Ovary (tissue), 9 donors: ENCODE data around the gene TRIP13. TPM values are rescaled to one million over a fixed set of nuclear protein-coding genes. Genes with fewer than 3 reads are reported as not detected.
A peak's percentile ranks its signal among the peaks of the same experiment; 100 is the strongest.

Experiments
- DNase-seq, 5 donors: peaks; one replicate each; pipeline ENCODE4 v3.0.0-alpha.2; 2019 to 2020
- H3K27ac ChIP-seq, 2 donors: fragments of 200-600 bp; one replicate each; pipeline versions ENCODE4 v1.5.1 to v1.8.0; 2019 to 2022
- H3K27me3 ChIP-seq: fragments of 200-600 bp; one replicate; pipeline ENCODE4 v1.8.0; 2022
- H3K36me3 ChIP-seq: fragments of 200-600 bp; sonication (generic); one replicate; pipeline ENCODE4 v1.5.1; 2019
- H3K4me1 ChIP-seq: one replicate; pipeline ENCODE4 v1.8.1; 2013; ENCODE audit warnings: mild to moderate bottlenecking, moderate library complexity; ENCODE audit not compliant: insufficient read depth
- H3K4me3 ChIP-seq: fragments of 200-600 bp; sonication (generic); one replicate; pipeline ENCODE4 v1.5.1; 2017
- H3K9me3 ChIP-seq, 2 donors: fragments of 200-600 bp in 1 of 2; sonication (generic) in 1 of 2; one replicate each; pipeline versions ENCODE4 v1.5.1 to v1.8.1; 2013 to 2019; ENCODE audit warnings: mild to moderate bottlenecking in 1 of 2, moderate library complexity in 1 of 2
- CTCF ChIP-seq, 3 donors: fragments of 450-650 bp in 2 of 3; fragments of 200-600 bp in 1 of 3; IDR thresholded peaks; one replicate each; pipeline versions ENCODE4 v1.5.1 to v1.8.0; 2016 to 2022; ENCODE audit warnings: antibody characterized with exemption in 3 of 3, mild to moderate bottlenecking in 1 of 3
- EP300 ChIP-seq: sonication (generic); formaldehyde crosslinking; IDR thresholded peaks from one replicate; pipeline ENCODE4 v1.6.1; 2017; ENCODE audit warnings: antibody characterized with exemption
- POLR2A ChIP-seq: fragments of 450-650 bp; IDR thresholded peaks from one replicate; pipeline ENCODE4 v1.6.1; 2017; ENCODE audit warnings: antibody characterized with exemption, mild to moderate bottlenecking, moderate library complexity
- WGBS, 3 donors: extraction: QIAGEN DNeasy Blood & Tissue Kit in 1 of 3; methylation state at CpG; one replicate each; pipeline versions ENCODE4 v1.1.5 to v1.1.7; 2013 to 2017; 5-methylcytosine and 5-hydroxymethylcytosine counted together
- intact Hi-C, 4 donors: fragments of 100-400 bp; cut with DNase I; formaldehyde crosslinking; loops; one replicate each; pipeline versions ENCODE4 v1.11.0 to v1.15.1; 2022 to 2023
- polyA plus RNA-seq, 2 donors: library from polyadenylated mRNA; stranded (reverse); fragments of 200-250 nt in 1 of 2; fragments of 350-450 nt in 1 of 2; fragmentation: Illumina TruSeq in 1 of 2; extraction: RNeasy Lipid Tissue Mini Kit (QIAGEN cat#74804) in 1 of 2; gene quantifications; one replicate each; pipeline ENCODE4 v1.2.3, GENCODE V29; 2013 to 2014
- total RNA-seq, 7 donors: library from RNA; depleted of rRNA in 2 of 7; stranded (reverse); fragments of >200 nt in 2 of 7; fragmentation: NEBNext Ultra II Directional in 3 of 7; extraction: Animal tissue kit (Norgen Biotek cat#: 25700) in 3 of 7; gene quantifications; one replicate each; pipeline versions ENCODE4 v1.1.0 to v1.2.4, GENCODE V29; 2016 to 2023
- donor health status: DM: no; HTN: no; CAD: no; lungs with moderate emphysema.
- donor health status: DM: no; HTN: no; CAD: no.
- donor health status: Bipolar disorder and iron deficiency.
- donor health status: DM: yes; HTN: yes; CAD: no.
- donor health status: DM: no; HTN: no; CAD: no.
- donor health status: DM: yes; HTN: yes; CAD: no.

The TRIP13 gene
- total and polyA plus RNA-seq, 9 donors, result 1.3 to 3.9 (median 2.0) TPM

GRCh38 chr5:886716-887325 is 5.9 kb upstream of the TRIP13 start:
- Histone ChIP-seq H3K4me3 (no peak overlapping the region), H3K9me3 (no peaks in the 10 kb centered on the region), H3K4me1 (no peaks in the 10 kb centered on the region), H3K27ac (no peak overlapping the region), H3K36me3 (no peaks in the 10 kb centered on the region), H3K27me3 (no peaks in the 10 kb centered on the region)
- peak in 1 of 5 donors; percentile 15 for DNase-seq
- WGBS, 3 donors, result 87 to 89% (median 87%) methylated on average over 26 of the region's 26 CpGs
- intact Hi-C loops, result no loop called here
- TF ChIP-seq EP300, result no peak
- TF ChIP-seq CTCF (IDR thresholded peaks at IDR 0.05), result no peak
- no peak for TF ChIP-seq POLR2A

- Histone ChIP-seq H3K4me3 (no peak overlapping the region), H3K4me1 (peaks cover 3% of the 10 kb centered on the region), H3K36me3 (no peaks in the 10 kb centered on the region), H3K27ac (no peak overlapping the region), H3K9me3 (no peaks in the 10 kb centered on the region), H3K27me3 (no peaks in the 10 kb centered on the region)
- no peak for TF ChIP-seq CTCF (IDR thresholded peaks at IDR 0.05)
- TF ChIP-seq POLR2A, result no peak
- TF ChIP-seq EP300, result no peak
- peak in 1 of 5 donors; percentile 10 for DNase-seq
- 78 to 84% (median 81%) methylated on average over 14 of the region's 14 CpGs for WGBS, 3 donors
- intact Hi-C loops, result no loop called here
Measured at GRCh38 chr5:887947-888637, 4.6 kb upstream of the TRIP13 start.

GRCh38 chr5:888638-889035 is 4.0 kb upstream of the TRIP13 start:
- H3K27me3 ChIP-seq, result no peaks in the 10 kb centered on the region
- no peak overlapping the region for H3K27ac ChIP-seq
- H3K4me1 ChIP-seq, result peaks cover 9% of the 10 kb centered on the region
- no peak overlapping the region for H3K4me3 ChIP-seq
- 91 to 92% (median 91%) methylated on average over 11 of the region's 11 CpGs for WGBS, 3 donors
- H3K9me3 ChIP-seq, result no peaks in the 10 kb centered on the region
- no peaks in the 10 kb centered on the region for H3K36me3 ChIP-seq
- intact Hi-C loops, result no loop called here
- no peak for DNase-seq
- no peak for TF ChIP-seq CTCF (IDR thresholded peaks at IDR 0.05)
- TF ChIP-seq POLR2A, result no peak
- TF ChIP-seq EP300, result no peak

- TF ChIP-seq EP300 (no peak), POLR2A (no peak), CTCF (IDR thresholded peaks at IDR 0.05) (no peak)
- H3K27me3 ChIP-seq, result no peaks in the 10 kb centered on the region
- DNase-seq, result peak in 1 of 5 donors; percentile 5
- H3K36me3 ChIP-seq, result no peaks in the 10 kb centered on the region
- 85 to 94% (median 92%) methylated on average over 15 of the region's 15 CpGs for WGBS, 3 donors
- no peaks in the 10 kb centered on the region for H3K9me3 ChIP-seq
- H3K27ac ChIP-seq, result no peak overlapping the region
- no peak overlapping the region for H3K4me3 ChIP-seq
- intact Hi-C loops, result no loop called here
- peaks cover 9% of the 10 kb centered on the region for H3K4me1 ChIP-seq
Measured at GRCh38 chr5:889075-889710, 3.5 kb upstream of the TRIP13 start.
